Right lobe of liver (tissue), 4 donors: Measurements from ENCODE around the gene PANX3.

Source experiments
- POLR2A ChIP-seq: fragments of 450-650 bp; IDR thresholded peaks from one replicate; pipeline ENCODE4 v1.6.1; 2017; ENCODE audit warnings: antibody characterized with exemption, mild to moderate bottlenecking
- TF ChIP-seq, protein P1 (sequence below), 4 donors: fragments of 200-600 bp in 3 of 4; fragments of 450-650 bp in 1 of 4; IDR thresholded peaks; one replicate each; pipeline versions ENCODE4 v1.5.1 to v1.8.0; 2016 to 2022; ENCODE audit warnings: antibody characterized with exemption in 4 of 4, mild to moderate bottlenecking in 2 of 4
- donor health status: DM: no; HTN: no; CAD: no.
- donor health status: DM: no; HTN: no; CAD: no.
- donor health status: DM: no; HTN: yes; CAD: no.

DNA sequence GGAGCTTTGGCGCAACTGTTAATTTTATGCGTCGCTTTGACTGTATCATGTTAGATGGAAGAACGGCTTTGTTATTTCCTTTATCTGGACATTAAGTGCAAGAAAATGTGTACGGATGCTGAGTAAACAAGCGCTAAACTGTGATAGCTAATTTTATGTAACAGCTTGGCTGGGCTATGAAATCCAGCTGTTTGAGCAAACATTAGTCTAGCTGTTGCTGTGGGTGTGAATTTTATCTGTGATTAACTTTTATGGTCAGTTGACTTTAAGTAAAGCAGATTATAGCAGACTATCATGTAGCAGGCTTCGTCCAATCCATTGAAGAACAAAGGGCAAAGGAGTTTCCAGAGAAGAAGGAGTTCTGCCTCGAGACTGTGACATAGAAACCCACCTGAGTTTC, 27.4 kb upstream of the PANX3 start:
- TF ChIP-seq, protein P1, sequence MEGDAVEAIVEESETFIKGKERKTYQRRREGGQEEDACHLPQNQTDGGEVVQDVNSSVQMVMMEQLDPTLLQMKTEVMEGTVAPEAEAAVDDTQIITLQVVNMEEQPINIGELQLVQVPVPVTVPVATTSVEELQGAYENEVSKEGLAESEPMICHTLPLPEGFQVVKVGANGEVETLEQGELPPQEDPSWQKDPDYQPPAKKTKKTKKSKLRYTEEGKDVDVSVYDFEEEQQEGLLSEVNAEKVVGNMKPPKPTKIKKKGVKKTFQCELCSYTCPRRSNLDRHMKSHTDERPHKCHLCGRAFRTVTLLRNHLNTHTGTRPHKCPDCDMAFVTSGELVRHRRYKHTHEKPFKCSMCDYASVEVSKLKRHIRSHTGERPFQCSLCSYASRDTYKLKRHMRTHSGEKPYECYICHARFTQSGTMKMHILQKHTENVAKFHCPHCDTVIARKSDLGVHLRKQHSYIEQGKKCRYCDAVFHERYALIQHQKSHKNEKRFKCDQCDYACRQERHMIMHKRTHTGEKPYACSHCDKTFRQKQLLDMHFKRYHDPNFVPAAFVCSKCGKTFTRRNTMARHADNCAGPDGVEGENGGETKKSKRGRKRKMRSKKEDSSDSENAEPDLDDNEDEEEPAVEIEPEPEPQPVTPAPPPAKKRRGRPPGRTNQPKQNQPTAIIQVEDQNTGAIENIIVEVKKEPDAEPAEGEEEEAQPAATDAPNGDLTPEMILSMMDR (IDR thresholded peaks at IDR 0.05): no peak
- no peak for TF ChIP-seq POLR2A
